WTC11 (cell line): Measurements from ENCODE around the gene TERT.

Experiments used
- NFE2L1 ChIP-seq: sonication (generic); formaldehyde crosslinking; IDR thresholded peaks from 2 replicates; pipeline ENCODE4 v1.8.1; 2023; ENCODE audit warnings: missing genetic modification reagents
- NFYB ChIP-seq: sonication (generic); formaldehyde crosslinking; conservative IDR thresholded peaks from 2 replicates; pipeline ENCODE4 v1.8.0; 2022; ENCODE audit warnings: low read depth, missing genetic modification reagents
- NR3C1 ChIP-seq: sonication (generic); formaldehyde crosslinking; conservative IDR thresholded peaks from 2 replicates; pipeline ENCODE4 v1.8.1; 2023; ENCODE audit warnings: low read depth, mild to moderate bottlenecking, missing genetic modification reagents
- TCF7 ChIP-seq: sonication (generic); formaldehyde crosslinking; IDR thresholded peaks from 2 replicates; pipeline ENCODE4 v1.8.0; 2022; ENCODE audit warnings: mild to moderate bottlenecking, low read depth, missing genetic modification reagents, moderate library complexity
- ZNF263 ChIP-seq: sonication (generic); formaldehyde crosslinking; IDR thresholded peaks from 2 replicates; pipeline ENCODE4 v1.8.1; 2022; ENCODE audit warnings: low read depth, mild to moderate bottlenecking, moderate library complexity, missing genetic modification reagents
- TF ChIP-seq, protein P1 (sequence below): fragments of 200-600 bp; IDR thresholded peaks from 2 replicates; pipeline ENCODE4 v1.8.0; 2022; ENCODE audit warnings: antibody characterized with exemption
- TF ChIP-seq, protein P2 (sequence below): sonication (generic); formaldehyde crosslinking; IDR thresholded peaks from 2 replicates; pipeline ENCODE4 v1.8.1; 2023; ENCODE audit warnings: mild to moderate bottlenecking, moderate library complexity, missing genetic modification reagents
- TF ChIP-seq, protein P3 (sequence below): sonication (generic); formaldehyde crosslinking; IDR thresholded peaks from 2 replicates; pipeline ENCODE4 v1.8.1; 2023; ENCODE audit warnings: mild to moderate bottlenecking, missing genetic modification reagents, moderate library complexity
- TF ChIP-seq, protein P4 (sequence below): sonication (generic); formaldehyde crosslinking; IDR thresholded peaks from 2 replicates; pipeline ENCODE4 v1.8.0; 2022; ENCODE audit warnings: mild to moderate bottlenecking, missing genetic modification reagents
- TF ChIP-seq, protein P5 (sequence below): sonication (generic); formaldehyde crosslinking; IDR thresholded peaks from 2 replicates; pipeline ENCODE4 v1.8.1; 2023; ENCODE audit warnings: mild to moderate bottlenecking, missing genetic modification reagents

DNA sequence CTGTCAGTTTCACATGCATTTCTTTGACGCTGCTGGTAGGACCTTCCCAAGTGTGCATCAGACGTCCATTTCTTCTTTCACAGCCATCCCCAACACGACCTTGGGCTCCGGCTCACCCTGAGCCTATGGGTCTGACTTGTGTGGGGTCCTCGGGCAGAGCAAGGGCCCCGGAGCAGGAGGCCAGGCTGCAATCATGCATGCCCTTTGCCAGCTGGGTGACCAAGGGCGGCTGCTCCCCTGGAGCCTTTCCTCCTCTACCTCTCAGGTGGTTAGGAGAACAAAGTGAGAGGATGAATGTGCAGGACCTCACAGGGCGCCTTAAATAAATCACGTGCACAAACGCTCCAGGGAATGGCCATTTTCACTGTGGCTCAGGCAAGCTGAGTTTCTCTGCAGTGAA is 33.2 kb downstream of the TERT start:
- TF ChIP-seq NFE2L1 (CRISPR knock-in tag) (no peak), NR3C1 (CRISPR knock-in tag) (no peak), ZNF263 (no peak), TCF7 (no peak), NFYB (no peak)
- TF ChIP-seq, protein P1, sequence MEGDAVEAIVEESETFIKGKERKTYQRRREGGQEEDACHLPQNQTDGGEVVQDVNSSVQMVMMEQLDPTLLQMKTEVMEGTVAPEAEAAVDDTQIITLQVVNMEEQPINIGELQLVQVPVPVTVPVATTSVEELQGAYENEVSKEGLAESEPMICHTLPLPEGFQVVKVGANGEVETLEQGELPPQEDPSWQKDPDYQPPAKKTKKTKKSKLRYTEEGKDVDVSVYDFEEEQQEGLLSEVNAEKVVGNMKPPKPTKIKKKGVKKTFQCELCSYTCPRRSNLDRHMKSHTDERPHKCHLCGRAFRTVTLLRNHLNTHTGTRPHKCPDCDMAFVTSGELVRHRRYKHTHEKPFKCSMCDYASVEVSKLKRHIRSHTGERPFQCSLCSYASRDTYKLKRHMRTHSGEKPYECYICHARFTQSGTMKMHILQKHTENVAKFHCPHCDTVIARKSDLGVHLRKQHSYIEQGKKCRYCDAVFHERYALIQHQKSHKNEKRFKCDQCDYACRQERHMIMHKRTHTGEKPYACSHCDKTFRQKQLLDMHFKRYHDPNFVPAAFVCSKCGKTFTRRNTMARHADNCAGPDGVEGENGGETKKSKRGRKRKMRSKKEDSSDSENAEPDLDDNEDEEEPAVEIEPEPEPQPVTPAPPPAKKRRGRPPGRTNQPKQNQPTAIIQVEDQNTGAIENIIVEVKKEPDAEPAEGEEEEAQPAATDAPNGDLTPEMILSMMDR = no peak
- TF ChIP-seq, protein P2, sequence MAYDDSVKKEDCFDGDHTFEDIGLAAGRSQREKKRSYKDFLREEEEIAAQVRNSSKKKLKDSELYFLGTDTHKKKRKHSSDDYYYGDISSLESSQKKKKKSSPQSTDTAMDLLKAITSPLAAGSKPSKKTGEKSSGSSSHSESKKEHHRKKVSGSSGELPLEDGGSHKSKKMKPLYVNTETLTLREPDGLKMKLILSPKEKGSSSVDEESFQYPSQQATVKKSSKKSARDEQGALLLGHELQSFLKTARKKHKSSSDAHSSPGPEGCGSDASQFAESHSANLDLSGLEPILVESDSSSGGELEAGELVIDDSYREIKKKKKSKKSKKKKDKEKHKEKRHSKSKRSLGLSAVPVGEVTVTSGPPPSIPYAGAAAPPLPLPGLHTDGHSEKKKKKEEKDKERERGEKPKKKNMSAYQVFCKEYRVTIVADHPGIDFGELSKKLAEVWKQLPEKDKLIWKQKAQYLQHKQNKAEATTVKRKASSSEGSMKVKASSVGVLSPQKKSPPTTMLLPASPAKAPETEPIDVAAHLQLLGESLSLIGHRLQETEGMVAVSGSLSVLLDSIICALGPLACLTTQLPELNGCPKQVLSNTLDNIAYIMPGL (CRISPR knock-in tag) = no peak
- TF ChIP-seq, protein P3, sequence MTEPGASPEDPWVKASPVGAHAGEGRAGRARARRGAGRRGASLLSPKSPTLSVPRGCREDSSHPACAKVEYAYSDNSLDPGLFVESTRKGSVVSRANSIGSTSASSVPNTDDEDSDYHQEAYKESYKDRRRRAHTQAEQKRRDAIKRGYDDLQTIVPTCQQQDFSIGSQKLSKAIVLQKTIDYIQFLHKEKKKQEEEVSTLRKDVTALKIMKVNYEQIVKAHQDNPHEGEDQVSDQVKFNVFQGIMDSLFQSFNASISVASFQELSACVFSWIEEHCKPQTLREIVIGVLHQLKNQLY (CRISPR knock-in tag) = no peak
- TF ChIP-seq, protein P4, sequence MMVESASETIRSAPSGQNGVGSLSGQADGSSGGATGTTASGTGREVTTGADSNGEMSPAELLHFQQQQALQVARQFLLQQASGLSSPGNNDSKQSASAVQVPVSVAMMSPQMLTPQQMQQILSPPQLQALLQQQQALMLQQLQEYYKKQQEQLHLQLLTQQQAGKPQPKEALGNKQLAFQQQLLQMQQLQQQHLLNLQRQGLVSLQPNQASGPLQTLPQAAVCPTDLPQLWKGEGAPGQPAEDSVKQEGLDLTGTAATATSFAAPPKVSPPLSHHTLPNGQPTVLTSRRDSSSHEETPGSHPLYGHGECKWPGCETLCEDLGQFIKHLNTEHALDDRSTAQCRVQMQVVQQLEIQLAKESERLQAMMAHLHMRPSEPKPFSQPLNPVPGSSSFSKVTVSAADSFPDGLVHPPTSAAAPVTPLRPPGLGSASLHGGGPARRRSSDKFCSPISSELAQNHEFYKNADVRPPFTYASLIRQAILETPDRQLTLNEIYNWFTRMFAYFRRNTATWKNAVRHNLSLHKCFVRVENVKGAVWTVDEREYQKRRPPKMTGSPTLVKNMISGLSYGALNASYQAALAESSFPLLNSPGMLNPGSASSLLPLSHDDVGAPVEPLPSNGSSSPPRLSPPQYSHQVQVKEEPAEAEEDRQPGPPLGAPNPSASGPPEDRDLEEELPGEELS (CRISPR knock-in tag) = no peak
- TF ChIP-seq, protein P5, sequence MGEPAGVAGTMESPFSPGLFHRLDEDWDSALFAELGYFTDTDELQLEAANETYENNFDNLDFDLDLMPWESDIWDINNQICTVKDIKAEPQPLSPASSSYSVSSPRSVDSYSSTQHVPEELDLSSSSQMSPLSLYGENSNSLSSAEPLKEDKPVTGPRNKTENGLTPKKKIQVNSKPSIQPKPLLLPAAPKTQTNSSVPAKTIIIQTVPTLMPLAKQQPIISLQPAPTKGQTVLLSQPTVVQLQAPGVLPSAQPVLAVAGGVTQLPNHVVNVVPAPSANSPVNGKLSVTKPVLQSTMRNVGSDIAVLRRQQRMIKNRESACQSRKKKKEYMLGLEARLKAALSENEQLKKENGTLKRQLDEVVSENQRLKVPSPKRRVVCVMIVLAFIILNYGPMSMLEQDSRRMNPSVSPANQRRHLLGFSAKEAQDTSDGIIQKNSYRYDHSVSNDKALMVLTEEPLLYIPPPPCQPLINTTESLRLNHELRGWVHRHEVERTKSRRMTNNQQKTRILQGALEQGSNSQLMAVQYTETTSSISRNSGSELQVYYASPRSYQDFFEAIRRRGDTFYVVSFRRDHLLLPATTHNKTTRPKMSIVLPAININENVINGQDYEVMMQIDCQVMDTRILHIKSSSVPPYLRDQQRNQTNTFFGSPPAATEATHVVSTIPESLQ (CRISPR knock-in tag) = no peak
